Adrenal gland (tissue), 5 donors: ENCODE data around the gene MCF2L.

Experiments used
- POLR2A ChIP-seq, 2 donors: fragments of 450-650 bp; IDR thresholded peaks; one replicate each; pipeline ENCODE4 v1.6.1; 2017; ENCODE audit warnings: antibody characterized with exemption in 2 of 2, mild to moderate bottlenecking in 2 of 2, moderate library complexity in 1 of 2
- TF ChIP-seq, protein P1 (sequence below), 6 experiments: fragments of 450-650 bp in 4 of 6; fragments of 200-600 bp in 2 of 6; sonication (generic) in 1 of 6; IDR thresholded peaks; 1 replicate in 5 of 6; 2 replicates in 1 of 6; pipeline versions ENCODE4 v1.5.1 to v1.8.0; 2016 to 2021; ENCODE audit warnings: antibody characterized with exemption in 6 of 6, mild to moderate bottlenecking in 2 of 6, moderate library complexity in 1 of 6
- donor health status: DM: no; HTN: no; CAD: no.

GRCh38 chr13:113052206-113052605 lies 83.2 kb downstream of the MCF2L start:
- TF ChIP-seq, protein P1, sequence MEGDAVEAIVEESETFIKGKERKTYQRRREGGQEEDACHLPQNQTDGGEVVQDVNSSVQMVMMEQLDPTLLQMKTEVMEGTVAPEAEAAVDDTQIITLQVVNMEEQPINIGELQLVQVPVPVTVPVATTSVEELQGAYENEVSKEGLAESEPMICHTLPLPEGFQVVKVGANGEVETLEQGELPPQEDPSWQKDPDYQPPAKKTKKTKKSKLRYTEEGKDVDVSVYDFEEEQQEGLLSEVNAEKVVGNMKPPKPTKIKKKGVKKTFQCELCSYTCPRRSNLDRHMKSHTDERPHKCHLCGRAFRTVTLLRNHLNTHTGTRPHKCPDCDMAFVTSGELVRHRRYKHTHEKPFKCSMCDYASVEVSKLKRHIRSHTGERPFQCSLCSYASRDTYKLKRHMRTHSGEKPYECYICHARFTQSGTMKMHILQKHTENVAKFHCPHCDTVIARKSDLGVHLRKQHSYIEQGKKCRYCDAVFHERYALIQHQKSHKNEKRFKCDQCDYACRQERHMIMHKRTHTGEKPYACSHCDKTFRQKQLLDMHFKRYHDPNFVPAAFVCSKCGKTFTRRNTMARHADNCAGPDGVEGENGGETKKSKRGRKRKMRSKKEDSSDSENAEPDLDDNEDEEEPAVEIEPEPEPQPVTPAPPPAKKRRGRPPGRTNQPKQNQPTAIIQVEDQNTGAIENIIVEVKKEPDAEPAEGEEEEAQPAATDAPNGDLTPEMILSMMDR (IDR thresholded peaks at IDR 0.05): no peak
- no peak for TF ChIP-seq POLR2A (IDR thresholded peaks at IDR 0.05)
